Mammary epithelial cell (primary cell): ENCODE data around the gene CNIH3.

Source experiments
- CTCF ChIP-seq, 2 donors: IDR thresholded peaks in 1 of 2; conservative IDR thresholded peaks in 1 of 2; 2 replicates each; pipeline ENCODE4 v1.5.1; 2011 to 2012; ENCODE audit warnings: inconsistent platforms in 2 of 2, low read length in 2 of 2, mild to moderate bottlenecking in 2 of 2, control low read depth in 1 of 2, low read depth in 1 of 2; ENCODE audit not compliant: insufficient read depth in 1 of 2; ENCODE audit errors: extremely low read depth in 1 of 2
- EZH2 ChIP-seq: IDR thresholded peaks from 2 replicates; pipeline ENCODE4 v1.6.1; 2012; ENCODE audit warnings: low read length, inconsistent platforms, borderline replicate concordance

- TF ChIP-seq CTCF (conservative IDR thresholded peaks at IDR 0.05 in 1 of 2, IDR thresholded peaks at IDR 0.05 in 1 of 2; ENCODE audit: extremely low read depth in 1 of 2, insufficient read depth in 1 of 2, low read depth in 1 of 2, low read length in 2 of 2) (no peak), EZH2 (no peak)
Observed at GRCh38 chr1:224782281-224783000, 166.3 kb downstream of the CNIH3 start.
